Fibroblast of the aortic adventitia (primary cell): ENCODE results near the gene MEDAG. TPM values are rescaled to one million over a fixed set of nuclear protein-coding genes. Genes with fewer than 3 reads are reported as not detected.

Source experiments
- DNase-seq: peaks from one replicate; pipeline ENCODE4 v3.0.0-alpha.2; 2010; ENCODE audit warnings: low read depth
- H3K4me3 ChIP-seq: 2 replicates; pipeline ENCODE4 v1.5.1; 2011; ENCODE audit warnings: low read depth, mild to moderate bottlenecking, control low read depth, low read length, moderate library complexity
- total RNA-seq: library from RNA; depleted of rRNA; stranded (reverse); fragments of >200 nt; gene quantifications from 2 replicates; pipeline ENCODE4 v1.2.3, GENCODE V29; 2012; ENCODE audit warnings: low replicate concordance
- TF ChIP-seq, protein P1 (sequence below): IDR thresholded peaks from 2 replicates; pipeline ENCODE4 v1.5.1; 2011; ENCODE audit warnings: mild to moderate bottlenecking, low read length, control low read depth, inconsistent platforms; ENCODE audit not compliant: insufficient read depth

Gene MEDAG
- total RNA-seq, 1 donor, result 122 TPM

DNA sequence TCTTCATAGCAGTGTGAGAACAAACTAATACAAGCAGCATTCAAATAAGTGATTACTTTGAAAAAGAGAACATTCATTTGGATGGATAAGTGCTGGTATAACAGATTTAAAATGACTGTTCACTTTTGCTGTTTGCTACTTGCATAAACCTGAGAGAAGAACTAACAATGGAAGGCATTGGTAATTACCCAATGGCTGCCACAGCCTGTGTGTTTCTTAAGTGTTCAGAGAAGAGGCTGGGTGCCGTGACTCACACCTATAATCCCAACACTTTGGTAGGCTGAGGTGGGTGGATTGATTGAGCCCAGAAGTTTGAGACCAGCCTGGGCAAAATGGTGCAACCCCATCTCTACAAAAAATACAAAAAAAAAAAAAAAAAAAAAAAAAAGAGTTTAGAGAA lies 21.5 kb downstream of the MEDAG start:
- H3K4me3 ChIP-seq, result no peak overlapping the region
- DNase-seq, result no peak
- TF ChIP-seq, protein P1, sequence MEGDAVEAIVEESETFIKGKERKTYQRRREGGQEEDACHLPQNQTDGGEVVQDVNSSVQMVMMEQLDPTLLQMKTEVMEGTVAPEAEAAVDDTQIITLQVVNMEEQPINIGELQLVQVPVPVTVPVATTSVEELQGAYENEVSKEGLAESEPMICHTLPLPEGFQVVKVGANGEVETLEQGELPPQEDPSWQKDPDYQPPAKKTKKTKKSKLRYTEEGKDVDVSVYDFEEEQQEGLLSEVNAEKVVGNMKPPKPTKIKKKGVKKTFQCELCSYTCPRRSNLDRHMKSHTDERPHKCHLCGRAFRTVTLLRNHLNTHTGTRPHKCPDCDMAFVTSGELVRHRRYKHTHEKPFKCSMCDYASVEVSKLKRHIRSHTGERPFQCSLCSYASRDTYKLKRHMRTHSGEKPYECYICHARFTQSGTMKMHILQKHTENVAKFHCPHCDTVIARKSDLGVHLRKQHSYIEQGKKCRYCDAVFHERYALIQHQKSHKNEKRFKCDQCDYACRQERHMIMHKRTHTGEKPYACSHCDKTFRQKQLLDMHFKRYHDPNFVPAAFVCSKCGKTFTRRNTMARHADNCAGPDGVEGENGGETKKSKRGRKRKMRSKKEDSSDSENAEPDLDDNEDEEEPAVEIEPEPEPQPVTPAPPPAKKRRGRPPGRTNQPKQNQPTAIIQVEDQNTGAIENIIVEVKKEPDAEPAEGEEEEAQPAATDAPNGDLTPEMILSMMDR, result no peak

DNA sequence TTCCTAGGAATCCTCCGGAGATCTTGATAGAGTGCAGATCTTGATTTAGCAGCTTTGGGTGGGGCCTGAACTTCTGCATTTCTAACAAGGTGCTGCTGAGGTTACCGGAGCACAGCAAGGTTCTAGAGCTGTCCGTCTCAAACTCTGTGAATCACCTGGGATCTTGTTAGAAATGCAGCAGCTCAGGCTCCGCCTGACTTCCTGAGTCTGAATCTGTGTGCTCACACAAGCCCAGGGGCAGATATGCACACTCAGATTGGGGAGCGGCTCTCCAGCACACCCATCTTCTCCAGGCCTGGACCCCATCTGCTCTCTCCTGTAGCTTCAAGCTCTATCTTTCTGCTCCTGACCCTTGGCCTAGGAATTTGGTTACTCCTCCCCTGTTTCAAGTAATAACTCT lies 22.9 kb downstream of the MEDAG start:
- no peak for DNase-seq
- TF ChIP-seq, protein P1, result no peak
- H3K4me3 ChIP-seq, result no peak overlapping the region

- TF ChIP-seq, protein P1, result peak; percentile 26
- H3K4me3 ChIP-seq, result no peak within 1 kb of the TSS
- DNase-seq, result no peak
Measured at GRCh38 chr13:30932481-30933353, 26.6 kb downstream of the MEDAG start, which contains the start of gene TEX26. TEX26 (plus strand) TSS chr13:30932656; CDS start chr13:30932716, 60 bp downstream.

DNA sequence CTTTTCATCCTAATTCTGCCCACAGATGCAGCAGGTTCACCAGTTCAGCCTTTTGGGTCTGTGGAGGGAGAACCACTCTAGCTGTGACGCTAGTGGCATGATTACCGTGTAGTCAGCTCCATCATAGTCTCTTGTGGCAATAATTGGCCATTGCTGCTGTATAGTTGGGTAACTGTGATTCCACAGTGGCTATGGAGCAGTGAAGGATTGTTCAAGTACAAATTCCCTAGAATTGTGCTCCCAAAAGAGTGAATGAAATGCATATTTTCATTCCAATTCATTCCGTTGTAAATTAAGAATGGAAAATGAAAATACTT lies 27.2 kb downstream of the MEDAG start:
- TF ChIP-seq, protein P1, result no peak
- no peak for DNase-seq
- H3K4me3 ChIP-seq, result no peak overlapping the region

DNA sequence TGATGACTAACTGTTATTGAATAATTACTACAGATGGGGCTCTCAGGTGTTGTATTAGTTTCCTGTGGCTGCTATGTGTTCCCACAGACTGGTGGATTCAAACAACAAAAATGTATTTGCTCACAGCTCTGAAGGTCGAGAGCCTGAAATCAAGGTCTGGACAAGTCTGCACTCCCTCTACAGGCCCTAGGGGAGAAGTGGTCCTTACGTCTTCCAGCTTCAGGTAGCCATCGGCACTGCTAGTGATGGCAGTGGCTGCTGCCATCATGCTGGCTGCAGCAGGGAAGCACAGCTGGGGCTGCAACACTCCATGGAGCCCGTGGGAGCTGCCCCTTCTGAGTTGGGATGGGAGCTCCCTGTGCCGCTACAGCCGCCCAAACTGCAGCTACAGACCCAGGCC lies 28.3 kb downstream of the MEDAG start:
- DNase-seq, result no peak
- TF ChIP-seq, protein P1, result no peak
- H3K4me3 ChIP-seq, result no peak overlapping the region

DNA sequence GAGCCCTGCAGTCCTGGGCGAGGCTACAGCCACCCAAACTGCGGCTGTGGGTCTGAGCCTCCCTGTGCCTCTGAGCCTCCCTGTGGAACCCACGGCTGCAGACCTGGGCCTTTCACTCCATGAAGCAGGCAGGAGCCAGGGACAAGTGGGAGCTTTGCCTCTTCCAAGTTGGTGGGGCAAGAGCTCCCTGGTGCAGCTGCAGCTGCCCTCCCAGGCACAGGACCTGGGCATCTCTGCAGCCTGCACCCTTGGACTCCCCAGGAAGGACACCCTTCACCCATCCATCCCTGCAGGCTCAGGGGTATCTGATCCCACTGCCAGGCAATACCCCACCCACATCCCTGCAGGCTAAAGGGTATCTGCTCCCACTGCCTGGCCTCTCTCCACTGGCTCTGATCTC lies 28.7 kb downstream of the MEDAG start:
- no peak for DNase-seq
- no peak overlapping the region for H3K4me3 ChIP-seq
- TF ChIP-seq, protein P1, result no peak

DNA sequence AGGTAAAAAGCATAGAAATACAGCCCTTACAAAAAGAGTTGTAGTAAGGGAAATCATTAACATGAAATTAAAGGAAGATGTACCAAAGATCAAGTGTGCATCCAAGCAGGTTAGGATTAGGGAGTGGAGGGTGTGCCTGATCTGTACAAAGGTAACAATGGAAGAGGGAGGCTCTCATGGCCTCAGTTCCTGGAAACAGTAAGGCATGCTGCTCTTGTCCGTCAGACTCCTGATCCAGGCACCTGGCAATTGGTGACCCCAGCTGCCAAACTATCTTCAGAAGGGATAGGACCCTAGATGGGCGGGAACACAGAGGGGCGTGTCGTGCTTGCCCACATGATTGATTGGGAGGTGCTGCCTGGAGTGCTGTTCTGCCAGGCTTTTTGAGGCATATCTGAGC lies 30.9 kb downstream of the MEDAG start:
- TF ChIP-seq, protein P1, result no peak
- DNase-seq, result no peak

More for the DNA sequence above, 30.9 kb downstream of the MEDAG start:
- no peak overlapping the region for H3K4me3 ChIP-seq
